Stimulated activated CD4-positive, alpha-beta T cell treated with anti-CD3 and anti-CD28 coated beads, Interleukin-15, amount 100 ng/mL, for 1 hour (primary cell): ENCODE results near the gene INHA.

ENCODE experiments used
- DNase-seq, 2 donors: peaks; one replicate each; pipeline ENCODE4 v3.0.0-alpha.2; 2020; ENCODE audit warnings: low read depth in 1 of 2, low spot score in 1 of 2

INHA gene

GRCh38 chr2:219557791-219558785 is 14.0 kb upstream of the INHA start:
- no peak for DNase-seq

- no peak for DNase-seq
Measured at GRCh38 chr2:219559156-219559915, 12.8 kb upstream of the INHA start.

GRCh38 chr2:219560037-219560892 is 11.8 kb upstream of the INHA start:
- no peak for DNase-seq

- DNase-seq: no peak
Measured at GRCh38 chr2:219560893-219561178, 11.3 kb upstream of the INHA start.

- DNase-seq: no peak
Measured at GRCh38 chr2:219561179-219562048, 10.7 kb upstream of the INHA start.

- no peak for DNase-seq
Measured at GRCh38 chr2:219562049-219563020, 9.8 kb upstream of the INHA start.

GRCh38 chr2:219563271-219563928 is 8.7 kb upstream of the INHA start:
- DNase-seq: no peak

GRCh38 chr2:219565130-219566080 is 6.7 kb upstream of the INHA start:
- DNase-seq: no peak

- no peak for DNase-seq
Measured at GRCh38 chr2:219566640-219567039, 5.5 kb upstream of the INHA start.

GRCh38 chr2:219567131-219567530 is 5.0 kb upstream of the INHA start:
- DNase-seq: no peak

- DNase-seq: no peak
Measured at GRCh38 chr2:219567791-219568361, 4.2 kb upstream of the INHA start.

GRCh38 chr2:219569041-219569440 is 3.1 kb upstream of the INHA start:
- no peak for DNase-seq

- no peak for DNase-seq
Measured at GRCh38 chr2:219569635-219570034, 2.5 kb upstream of the INHA start.

GRCh38 chr2:219570194-219570923 is 1.8 kb upstream of the INHA start:
- no peak for DNase-seq

- DNase-seq: no peak
Measured at GRCh38 chr2:219570924-219571310, 1.2 kb upstream of the INHA start.
